ENCODE measurements around the gene UBE2G1.

GRCh38 chr17:4358154-4358553 lies 8.3 kb downstream of the UBE2G1 start:
- TF ChIP-seq, protein P1, sequence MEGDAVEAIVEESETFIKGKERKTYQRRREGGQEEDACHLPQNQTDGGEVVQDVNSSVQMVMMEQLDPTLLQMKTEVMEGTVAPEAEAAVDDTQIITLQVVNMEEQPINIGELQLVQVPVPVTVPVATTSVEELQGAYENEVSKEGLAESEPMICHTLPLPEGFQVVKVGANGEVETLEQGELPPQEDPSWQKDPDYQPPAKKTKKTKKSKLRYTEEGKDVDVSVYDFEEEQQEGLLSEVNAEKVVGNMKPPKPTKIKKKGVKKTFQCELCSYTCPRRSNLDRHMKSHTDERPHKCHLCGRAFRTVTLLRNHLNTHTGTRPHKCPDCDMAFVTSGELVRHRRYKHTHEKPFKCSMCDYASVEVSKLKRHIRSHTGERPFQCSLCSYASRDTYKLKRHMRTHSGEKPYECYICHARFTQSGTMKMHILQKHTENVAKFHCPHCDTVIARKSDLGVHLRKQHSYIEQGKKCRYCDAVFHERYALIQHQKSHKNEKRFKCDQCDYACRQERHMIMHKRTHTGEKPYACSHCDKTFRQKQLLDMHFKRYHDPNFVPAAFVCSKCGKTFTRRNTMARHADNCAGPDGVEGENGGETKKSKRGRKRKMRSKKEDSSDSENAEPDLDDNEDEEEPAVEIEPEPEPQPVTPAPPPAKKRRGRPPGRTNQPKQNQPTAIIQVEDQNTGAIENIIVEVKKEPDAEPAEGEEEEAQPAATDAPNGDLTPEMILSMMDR (IDR thresholded peaks at IDR 0.05; ENCODE audit: control extremely low read depth in 1 of 3, insufficient read depth in 1 of 3, low read depth in 1 of 3, low read length in 3 of 3): no peak
- TF ChIP-seq CEBPB (IDR thresholded peaks at IDR 0.05; ENCODE audit: low read depth, low read length): no peak
- TF ChIP-seq POLR2AphosphoS5 (IDR thresholded peaks at IDR 0.05; ENCODE audit: low read depth, low read length): no peak
- no peak for TF ChIP-seq E2F6 (IDR thresholded peaks at IDR 0.05)
- TF ChIP-seq FOSL1 (IDR thresholded peaks at IDR 0.05; ENCODE audit: insufficient read depth, low read depth, low read length): no peak
- no peak for TF ChIP-seq POLR2A (IDR thresholded peaks at IDR 0.05; ENCODE audit: control extremely low read depth in 1 of 2, low read depth in 2 of 2, low read length in 2 of 2)
- TF ChIP-seq RAD21 (IDR thresholded peaks at IDR 0.05 in 1 of 2, conservative IDR thresholded peaks at IDR 0.05 in 1 of 2; ENCODE audit: low read depth in 2 of 2, low read length in 2 of 2): no peak
- no peak for TF ChIP-seq JUN (IDR thresholded peaks at IDR 0.05; ENCODE audit: low read depth, low read length)

Data from H1 (cell line).